HG03457 (cell line): Measurements from ENCODE around the gene CA5A.
"Not testable (repeated sequence)": the region's sequence is repeated elsewhere in the genome, so short reads cannot be mapped to it uniquely, and the experiment has no call there.

Experiments
- ATAC-seq: cut with Tn5 transposase; IDR thresholded peaks from one replicate; pipeline ENCODE4 v1.9.1; 2021; ENCODE audit warnings: moderate number of reproducible peaks; ENCODE audit not compliant: unreplicated experiment

Gene CA5A

DNA sequence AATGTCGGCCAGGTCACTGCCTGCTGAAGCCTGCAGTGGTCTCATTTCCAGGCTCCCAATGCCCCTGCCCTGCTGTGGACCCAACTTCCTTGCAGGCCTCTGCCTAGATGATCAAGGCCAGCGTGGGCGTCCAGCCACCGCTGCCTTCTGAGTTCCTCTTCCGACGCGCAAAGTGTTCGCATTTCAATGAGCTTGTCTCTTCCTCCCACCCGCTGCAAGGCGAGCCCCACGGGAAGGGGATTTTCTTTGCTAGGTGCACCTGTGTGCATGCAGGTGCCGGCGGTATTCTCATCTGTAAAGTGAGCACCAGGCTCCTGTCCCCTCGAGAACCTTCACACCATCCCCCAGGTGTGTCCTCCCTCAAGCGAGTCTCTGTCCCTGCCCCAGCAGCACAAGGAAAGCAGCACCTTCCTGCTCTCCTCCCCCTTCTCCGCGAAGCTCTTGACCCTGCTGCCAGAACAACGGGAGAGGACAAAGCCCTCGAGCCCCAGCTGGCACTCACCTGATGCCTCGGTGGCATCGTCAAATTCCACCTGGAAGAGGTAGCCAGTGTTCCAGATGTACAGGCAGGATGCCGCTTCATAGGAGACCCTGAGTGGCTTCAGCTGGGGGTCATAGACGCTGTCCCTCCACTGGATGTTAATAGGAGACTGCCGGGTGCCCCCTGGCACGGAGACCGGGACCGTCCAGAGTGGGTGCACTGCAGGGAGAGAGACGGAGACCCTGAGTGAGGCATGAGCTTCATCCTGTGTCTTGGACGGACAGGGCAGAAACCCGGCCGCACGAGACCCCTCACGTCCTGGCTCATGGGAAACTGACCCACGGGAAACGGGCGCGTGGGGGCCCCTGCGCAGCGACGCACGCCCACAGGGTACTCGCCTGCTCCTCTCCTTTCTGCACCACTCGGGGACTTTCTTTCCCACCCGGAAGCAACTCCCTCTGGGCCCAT is 9.8 kb downstream of the CA5A start:
- ATAC-seq, result no peak

DNA sequence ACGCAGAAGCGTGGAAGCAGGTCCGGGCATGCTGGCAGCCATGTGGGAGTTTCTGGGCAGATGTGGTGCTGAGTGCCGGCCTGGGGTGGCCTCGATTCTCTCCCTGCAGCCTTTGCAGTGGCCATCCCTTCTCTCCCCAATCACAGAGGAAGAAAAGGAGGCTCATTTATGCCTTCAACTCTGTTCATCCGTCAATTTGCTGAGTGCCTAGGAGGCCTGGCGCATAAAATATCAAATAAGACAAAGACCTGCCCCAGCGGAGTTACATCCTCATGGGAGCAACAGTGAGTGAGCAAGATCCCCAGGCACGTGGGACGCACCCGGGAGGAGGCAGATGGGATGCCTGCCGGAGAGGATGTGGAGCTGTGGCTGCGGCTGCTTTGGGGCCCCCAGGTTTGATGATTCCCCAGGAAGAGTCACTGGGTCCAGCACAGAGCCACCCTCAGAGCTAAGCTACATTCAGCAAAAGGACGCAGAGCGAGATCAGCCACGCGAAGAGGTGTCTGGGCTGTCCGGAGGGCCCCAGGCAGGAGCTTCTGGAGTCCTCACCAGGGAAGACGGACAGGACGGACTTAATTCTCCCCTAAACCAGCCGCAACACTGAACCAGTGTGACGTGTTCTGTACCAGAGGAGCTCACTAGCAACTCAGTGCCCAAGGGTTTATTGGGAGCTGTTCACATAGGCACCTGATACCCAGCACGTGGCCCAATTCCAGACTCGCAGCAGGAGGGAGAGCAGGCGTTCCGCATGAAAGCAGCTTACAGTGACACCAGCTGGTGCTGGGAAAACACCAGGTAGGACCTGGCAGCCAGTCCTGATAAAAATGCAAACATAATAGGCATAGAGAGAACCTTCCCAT is 11.3 kb downstream of the CA5A start:
- ATAC-seq, result no peak

DNA sequence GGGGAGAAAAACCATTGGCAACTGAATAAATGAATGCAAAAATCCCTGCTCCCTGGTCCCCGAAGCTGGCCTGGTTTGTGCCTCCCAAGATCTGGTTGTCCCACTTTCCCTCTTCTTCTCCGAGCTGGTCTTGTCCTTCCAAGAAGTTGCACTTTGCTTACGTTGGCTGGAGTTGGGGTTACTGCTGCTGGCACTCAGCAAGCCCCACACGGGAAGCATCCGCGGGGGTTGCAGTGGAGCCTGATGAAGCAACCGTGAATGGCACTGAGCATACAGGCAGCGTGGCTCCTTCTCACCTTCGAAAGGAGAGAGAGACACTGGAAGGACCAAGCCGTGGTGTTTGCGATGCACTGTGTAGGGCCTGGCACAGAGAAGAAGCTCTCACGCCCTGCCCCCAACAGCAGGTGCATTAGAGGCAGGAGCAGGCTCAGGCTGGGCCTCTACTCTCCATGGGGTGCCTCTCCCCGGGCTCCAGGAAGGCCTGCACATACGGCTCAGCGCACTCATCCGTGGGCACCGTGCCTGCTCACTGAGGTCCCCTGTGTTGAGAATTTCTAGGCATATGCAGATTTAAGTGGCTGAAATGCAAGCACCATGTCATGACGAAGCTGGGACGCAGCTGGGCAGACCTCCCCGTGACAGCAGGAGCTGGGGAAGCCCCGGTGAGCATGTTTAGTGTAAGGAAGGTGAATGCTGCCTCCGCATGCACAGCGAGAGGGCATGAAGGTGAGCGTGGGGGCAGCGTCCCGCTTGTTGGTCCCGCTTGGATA is 12.1 kb downstream of the CA5A start:
- ATAC-seq, result no peak

DNA sequence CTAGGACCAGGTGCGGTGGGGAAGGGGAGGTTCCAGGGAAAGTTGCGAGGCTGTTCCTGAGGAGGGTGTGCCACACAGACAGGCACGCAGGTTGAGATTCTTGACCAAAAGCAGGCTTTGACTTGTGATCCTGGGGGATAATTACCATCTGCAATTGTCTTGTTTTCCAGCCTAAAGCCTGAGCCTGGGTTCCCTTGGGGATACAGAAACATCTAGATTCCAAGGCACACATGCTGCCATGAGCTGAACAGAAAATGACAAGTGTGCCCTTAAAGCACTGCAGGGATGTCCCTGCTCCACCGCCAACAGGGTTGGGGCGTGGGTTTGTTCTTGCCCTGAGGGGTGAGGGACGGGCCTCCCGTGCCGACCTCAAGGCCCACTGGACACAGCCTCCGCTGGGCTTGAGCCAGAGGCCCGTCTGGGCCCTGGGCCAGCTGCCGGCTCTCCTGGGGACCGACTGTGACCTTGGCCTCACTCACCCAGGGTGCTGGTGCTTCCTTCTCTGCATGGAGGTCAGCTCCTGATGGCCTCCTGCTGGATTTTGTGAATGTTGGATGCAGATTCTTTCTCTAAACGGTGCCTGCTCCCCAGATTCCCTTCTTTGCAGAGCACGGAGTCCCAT is 14.0 kb downstream of the CA5A start:
- ATAC-seq, result no peak

DNA sequence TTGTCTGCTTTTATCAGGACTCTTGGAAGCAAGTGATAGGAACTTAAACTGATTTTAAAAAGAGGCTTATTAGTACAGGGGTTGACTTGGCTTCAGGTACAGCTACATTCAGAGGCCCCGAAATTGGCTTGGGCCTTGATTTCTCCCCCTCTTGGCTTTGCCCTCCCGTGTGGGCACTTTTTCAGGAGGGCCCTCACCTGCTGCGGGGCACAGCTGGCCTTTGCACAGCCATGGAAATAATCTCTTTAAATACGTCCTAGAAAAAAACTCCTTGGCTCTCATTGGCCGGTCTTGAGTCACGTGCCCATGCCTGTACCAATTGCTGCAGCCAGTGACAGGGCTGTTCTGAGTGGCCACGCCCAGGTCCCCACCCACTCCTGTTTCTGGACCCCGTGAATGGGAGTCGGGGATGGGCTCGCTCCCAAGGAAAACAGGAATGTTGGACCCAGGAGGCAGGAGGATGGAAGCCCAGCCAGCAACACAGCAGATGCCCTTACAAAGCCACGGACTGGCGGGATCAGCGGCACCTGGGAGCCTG is 15.0 kb downstream of the CA5A start:
- ATAC-seq, result no peak

DNA sequence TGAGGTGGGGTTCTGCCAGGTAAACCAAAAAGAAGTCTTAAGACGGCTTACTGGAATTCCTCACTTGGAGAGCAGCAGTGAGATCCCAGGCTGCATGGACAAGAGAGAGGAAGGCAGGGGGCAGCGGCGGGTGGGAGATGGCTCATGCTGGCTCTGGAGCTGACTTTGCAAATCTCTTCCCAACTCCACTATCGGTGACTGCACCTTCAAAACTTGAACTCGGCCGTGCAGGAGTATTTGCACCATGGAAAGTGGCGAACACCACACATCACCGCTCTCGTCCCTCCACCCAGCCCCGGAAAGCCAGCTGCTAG is 16.7 kb downstream of the CA5A start:
- ATAC-seq, result no peak

DNA sequence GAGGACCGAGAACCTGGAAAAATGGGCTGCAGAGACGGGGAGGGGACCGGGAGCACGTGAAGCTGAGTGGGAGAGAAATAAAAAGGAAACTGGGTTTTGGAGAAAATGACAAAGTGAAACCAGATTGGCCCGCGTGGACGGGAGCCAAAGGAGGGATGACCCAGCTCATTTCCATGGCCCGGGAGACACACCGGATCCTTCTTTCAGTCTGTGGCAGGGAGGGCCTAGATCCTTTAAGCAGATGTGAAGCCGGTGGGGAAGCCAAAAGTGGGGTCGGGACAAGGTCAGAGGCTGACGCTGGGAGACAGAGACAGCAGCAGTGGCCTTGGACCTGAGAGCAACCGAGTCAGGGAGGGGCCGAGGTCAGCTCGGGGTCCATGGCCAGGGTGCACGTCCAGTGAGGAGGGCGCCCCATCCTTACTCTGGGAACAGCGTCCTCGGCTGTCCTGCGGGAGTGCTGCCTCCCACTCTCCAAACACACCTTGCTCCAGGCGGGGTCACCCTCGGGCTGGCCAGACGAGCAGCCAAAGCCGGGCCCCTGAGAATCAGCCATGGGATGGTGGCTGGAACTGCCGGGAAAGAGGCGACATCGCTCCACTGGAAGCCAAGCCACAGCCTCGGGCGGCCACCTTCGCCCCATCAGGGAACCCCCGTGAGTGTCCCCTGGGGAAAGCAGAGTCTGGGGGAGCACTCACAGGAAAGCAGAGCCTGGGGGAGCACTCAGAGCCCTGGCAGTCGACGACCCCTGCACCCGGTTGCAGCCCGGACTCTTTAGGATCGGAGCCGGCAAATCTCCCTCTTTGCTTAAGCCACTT is 17.3 kb downstream of the CA5A start:
- no peak for ATAC-seq

DNA sequence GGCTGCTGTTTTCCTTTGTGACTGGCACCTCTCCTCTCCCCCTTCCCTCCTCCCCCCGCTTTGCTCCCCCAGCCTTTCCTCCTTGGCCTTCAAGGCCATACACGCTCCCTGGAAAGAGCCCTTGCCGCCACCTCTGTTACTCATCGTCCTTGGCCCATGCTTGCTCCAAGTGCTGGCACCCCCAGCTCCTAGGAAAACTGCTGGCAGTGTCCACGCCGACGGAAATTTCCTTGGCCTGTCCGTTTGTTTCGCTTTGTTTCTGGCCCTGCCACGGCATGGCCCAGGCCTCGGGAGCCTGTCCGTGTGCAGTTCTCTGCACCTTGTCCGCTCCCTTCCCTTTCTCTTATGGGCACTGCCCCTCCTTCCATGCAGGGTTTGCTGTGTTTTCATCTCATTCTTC is 18.0 kb downstream of the CA5A start:
- ATAC-seq, result no peak

DNA sequence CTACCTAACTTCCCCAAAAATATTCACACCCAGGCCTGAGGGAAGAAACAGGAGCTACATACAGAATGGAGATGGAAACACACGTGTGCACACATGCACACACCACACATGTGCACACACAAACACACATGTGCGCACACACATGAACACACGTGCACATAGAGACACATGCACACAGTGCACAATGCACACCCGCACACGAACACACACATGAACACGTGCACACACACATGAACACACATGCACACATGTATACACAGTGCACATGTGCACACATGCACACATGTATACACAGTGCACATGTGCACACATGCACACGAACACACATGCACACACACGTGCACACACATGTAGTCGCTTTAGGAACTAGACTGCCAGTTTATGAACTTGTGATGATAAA is 18.8 kb downstream of the CA5A start:
- no peak for ATAC-seq

DNA sequence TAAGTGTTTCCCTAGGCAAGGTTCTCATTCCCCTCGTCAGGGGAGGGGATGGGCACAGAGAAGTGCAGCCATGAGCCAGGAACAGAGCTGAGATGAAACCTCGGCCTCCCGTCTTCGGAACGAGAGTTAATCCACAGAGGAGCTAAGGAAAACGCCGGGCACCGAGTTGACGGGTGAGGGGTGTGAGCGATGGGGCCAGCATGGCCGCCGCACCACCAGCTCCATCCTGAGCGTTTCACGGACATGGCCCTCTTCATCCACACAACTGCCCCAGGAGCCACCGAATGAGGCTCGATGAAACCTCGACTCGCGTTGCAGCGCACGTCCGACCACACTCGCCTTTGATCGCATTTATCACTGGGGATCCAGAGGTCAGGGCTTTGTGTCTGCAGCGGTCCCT is 21.5 kb downstream of the CA5A start:
- ATAC-seq, result no peak

DNA sequence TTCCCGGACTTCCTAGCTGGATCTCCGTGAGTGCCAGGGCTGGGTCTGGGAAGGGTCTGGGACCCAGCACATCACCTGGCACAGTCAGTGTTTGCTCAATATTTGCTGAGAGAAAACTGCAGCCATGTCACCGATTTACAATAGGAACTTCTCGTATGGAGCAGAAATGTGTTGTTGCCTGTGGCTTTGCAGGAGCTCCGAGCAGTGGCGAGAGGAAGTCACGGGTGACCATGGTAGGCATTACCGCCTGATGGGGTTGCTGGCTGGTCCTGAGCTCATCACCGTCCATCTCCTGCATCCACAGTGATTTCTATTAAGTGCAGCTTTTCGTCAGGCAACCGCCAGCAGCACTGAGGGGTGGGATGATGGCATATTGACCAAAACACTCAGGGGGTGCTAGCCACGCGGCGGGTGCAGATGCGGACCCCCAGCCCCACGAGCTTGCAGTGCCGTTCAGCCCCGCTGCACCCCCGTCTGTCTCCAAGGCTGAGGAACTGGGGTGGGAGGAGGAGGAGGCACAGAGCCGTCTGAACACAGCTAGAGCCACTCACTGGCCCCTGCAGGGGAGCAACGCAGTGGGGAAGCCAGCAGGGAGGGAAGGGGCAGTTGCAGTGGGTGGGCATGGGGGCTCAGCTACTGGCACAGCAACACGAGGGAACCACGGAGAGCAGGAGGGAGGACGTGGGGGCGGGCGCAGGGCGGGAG is 22.2 kb downstream of the CA5A start:
- ATAC-seq, result not testable (repeated sequence)

DNA sequence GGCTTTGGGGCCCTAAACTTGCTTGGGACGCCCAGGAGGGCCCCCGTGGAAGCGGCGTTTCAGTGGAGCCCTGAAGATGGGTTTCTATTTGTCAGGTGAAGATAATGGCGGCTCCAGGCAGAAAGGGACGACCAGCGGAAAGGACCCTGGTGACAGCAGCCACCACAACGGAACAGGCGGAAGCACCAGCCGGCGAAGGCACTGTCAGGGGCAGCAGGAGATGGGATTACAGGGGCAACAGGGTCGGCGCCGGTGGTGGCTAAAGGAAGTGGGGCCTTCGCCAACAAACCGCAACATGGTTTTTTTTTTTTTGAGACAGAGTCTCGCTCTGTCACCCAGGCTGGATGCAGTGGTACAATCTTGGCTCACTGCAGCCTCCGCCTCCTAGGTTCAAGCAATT is 23.6 kb downstream of the CA5A start:
- not testable (repeated sequence) for ATAC-seq

DNA sequence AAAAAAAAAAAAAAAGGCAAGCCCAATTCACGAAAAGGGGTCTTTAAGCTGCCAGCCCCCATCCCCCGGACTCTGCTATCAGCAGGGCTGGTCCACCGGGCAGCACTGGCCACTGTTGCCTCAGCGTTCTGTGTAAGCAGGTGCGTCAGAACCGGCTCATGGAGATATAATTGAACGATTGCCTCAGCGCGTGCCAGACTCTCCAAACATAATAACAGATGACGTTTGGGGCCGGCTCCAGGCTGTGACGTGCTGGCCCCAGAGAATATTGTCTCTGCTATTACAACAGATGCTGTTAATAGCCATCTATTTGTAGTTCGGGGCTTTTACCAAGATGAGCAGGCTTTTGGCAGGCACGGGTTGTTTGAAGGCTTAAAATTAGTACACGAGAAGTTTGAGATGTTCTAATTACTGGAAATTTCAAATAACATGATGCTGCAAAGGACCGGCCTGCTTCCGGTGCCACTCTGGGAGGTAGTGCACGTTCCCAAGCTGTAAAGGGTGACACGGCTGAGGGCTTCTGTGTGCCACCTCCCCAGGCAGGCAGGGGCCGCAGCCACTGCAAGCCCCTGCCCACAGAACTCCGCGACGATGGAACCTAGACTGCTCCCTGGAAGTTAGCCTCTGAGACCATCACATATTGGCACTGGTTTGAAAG is 25.1 kb downstream of the CA5A start:
- not testable (repeated sequence) for ATAC-seq

DNA sequence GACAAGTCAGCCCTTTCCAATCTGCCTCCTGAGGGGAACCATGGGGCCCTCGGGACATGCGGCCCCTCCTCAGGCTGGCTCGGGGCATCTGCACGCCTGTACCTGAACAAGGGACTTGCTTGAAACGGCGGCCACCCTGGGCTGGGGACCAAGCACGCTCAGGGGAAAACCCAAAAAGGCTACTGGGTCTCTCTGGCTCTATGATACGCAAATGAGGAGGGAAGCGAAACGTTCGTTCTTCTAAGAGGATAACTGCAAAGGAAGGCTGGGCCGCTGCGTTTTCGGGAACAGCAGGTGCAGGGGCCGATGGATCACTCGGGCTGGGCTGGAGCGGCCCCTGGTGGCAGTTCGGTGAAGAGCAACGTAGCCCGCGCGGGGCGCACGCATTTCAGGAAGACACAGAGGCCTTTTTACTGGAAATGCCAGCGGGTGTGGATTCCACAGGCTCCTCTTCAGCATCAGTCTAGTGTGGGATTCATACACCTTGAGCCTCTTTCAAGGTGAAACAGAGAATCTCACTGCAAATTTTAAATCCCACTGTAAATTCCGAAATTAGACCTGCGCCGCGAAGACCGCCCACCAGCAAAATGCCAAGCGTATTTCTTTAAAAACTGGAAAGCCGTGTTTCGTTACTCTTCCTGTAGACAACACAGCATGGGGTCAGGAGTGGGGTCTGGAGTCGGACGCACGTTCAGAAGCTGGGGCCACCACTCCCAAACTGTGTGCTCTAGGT is 27.0 kb downstream of the CA5A start:
- not testable (repeated sequence) for ATAC-seq

DNA sequence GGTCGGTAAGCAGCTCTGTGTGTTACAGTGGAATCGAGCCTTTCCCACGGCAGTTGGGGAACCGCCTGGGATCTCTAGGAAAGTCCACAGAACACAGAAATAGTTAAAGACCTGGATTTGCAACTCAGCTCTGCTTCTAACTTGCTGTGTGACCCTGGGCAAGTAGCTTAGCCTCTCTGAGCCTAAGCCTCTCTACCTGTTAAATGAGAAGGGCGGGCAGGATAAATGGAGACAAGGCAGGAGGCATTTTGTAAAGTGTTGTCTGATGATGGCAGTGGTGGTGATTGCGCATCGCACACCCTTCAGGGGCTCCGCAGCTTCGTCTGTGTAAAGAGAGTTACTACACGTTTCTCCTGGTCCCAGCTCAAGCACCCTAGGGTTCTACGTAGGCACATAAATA is 28.2 kb downstream of the CA5A start:
- ATAC-seq, result not testable (repeated sequence)

DNA sequence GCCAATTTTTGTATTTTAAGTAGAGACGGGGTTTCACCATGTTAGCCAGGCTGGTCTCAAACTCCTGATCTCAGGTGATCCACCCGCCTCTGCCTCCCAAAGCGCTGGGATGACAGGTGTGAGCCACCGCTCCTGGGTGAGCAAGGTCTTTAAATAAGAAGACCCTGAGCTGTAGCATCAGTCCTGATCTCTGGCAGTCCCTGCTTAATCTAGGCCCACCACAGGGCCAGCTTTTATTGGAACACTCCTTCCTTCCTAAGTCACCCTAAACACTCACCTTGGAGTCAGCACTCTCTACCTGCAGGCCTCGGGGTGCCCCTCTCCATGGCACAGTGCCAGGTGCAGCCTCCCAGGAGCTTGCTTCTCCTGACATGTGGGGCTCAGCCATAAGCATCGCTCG is 30.8 kb downstream of the CA5A start:
- ATAC-seq, result not testable (repeated sequence)

DNA sequence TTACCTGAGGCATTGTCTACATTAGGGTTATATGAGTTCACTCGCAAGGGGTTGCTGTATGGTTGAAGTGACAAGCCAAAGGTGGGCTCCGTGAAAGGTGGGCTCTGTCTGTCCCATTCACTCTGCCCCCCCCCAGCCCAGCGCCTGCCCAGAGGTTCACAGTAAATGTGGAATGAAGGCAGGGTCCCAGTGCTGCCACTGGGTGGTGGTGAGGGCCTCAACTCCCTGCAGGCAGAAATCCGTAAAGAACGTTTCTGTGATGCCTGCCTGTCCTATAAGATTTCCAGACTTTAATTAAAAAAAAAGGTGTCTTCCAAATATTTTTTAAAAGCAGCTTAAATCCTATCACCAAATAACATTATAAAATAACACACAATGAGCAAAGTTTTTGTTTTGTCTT is 31.4 kb downstream of the CA5A start:
- ATAC-seq, result not testable (repeated sequence)

DNA sequence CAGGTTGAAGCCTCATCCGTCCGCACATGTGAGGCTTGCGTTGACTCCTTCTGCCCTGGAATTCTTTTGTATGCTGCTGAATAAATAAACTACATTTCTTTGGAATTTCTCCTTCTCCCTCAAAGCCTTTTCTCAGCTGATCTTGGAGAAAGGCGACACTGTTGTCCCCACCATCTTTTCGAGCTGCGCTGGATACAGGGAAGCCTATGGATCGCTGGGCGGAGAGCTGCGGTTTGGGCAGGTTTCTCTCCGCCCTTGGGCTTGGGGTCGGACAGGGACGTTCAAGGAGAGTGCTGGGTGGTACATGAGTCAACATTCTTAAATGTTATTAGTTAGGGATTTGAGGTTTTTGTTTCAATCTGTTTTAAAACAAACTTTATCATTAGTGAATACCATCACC is 35.8 kb downstream of the CA5A start:
- ATAC-seq, result not testable (repeated sequence)
